NCI-H2107 treated with DMSO at 0.1 percent for 48 hours (cell line): ENCODE results near the gene FAM107B.
A peak's percentile ranks its signal among the peaks of the same experiment; 100 is the strongest.

Source experiments
- DNase-seq: peaks from one replicate; lab custom pipeline; 2025; ENCODE audit not compliant: unreplicated experiment; lab: John Stamatoyannopoulos, UW

FAM107B gene

GRCh38 chr10:14563359-14563940 is 211.2 kb downstream of the FAM107B start:
- no peak for DNase-seq

DNA sequence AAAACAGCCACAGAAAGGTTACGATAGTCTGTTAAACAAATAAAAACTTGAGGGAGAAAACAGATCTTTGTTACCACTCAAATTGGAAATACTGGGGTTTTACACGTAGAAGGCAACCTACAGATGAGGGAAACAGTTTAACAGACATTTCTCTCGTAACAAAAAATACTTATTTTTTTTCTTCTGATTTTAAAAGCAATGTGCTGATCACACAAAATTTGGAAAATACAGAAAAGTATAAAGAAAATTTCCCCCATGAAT is 211.7 kb downstream of the FAM107B start:
- no peak for DNase-seq

GRCh38 chr10:14562218-14563075 is 212.2 kb downstream of the FAM107B start:
- no peak for DNase-seq

- peak; percentile 71 for DNase-seq
These were observed 213.6 kb downstream of the FAM107B start for GRCh38 chr10:14560791-14561765.

DNA sequence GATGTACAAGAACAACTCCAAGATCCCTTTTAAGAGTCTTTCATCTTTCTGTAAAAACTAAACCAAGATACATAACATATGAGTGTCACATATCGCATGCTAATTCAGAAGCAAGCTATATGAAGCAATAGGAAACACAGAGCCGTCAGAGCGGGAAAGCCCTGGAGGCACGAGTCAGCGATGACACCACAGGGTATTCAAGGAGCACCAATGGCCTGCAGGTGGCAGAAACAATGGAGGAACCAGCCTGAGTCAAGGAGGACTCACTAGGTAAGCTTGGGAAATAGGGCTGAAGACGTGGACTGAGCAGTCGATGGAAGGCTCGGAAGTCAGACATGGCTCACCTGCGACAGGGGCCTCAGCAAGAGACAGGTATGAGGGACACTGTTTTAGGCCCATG is 214.4 kb downstream of the FAM107B start:
- no peak for DNase-seq

- no peak for DNase-seq
These were observed 216.7 kb downstream of the FAM107B start for GRCh38 chr10:14558025-14558424.

DNA sequence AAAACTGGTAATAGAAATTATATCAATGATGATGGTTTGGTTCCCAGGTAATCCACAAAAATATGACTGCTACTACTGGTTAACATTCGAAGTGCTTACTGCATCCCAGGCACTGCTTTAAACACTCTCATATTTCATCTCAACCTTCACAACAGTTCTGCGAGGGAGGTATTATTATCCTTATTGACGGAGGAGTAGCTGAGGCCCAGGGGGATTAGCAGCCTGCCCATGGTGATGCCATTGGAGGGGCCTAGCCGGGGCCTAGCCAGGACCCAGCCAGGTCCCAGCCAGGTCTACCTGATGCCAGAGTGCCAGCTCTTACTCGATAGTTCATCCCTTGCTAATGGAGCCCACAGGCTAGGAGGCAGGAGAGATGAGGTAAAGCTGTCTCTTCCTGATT is 217.1 kb downstream of the FAM107B start:
- no peak for DNase-seq

DNA sequence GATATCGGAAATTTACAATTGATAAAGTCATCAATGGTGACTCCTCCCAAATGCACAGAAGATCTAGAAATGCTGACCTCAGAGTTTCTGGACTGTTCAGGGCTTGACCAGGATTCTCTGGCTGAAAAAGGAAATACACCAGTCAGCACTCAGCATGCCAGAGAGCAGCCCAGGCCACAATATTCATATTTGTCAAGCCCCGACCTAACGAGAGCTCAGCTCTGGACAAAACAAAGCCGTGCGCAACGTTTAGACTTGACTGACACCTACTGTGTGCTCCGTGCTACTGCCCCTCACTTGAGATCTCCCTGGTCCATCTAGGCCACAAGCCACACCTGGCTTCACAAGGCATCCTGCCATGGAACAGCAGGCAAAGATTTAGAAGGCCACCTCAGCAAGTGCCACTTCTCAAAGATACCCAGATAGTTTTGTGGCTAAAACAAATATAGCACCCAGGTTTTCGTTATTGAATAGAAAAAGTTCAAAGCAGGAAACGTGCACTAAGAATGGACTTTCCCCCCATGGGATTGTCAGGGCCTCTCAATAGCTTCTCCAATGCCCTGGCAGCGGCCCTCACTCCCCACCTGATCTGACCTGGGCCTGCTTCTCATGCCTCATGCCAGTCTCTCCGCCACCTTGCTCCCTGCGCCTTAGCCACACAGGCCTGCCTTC is 218.3 kb downstream of the FAM107B start:
- DNase-seq: no peak

GRCh38 chr10:14555807-14556206 is 218.9 kb downstream of the FAM107B start:
- DNase-seq: no peak

GRCh38 chr10:14554491-14555205 is 220.0 kb downstream of the FAM107B start:
- DNase-seq: no peak

DNA sequence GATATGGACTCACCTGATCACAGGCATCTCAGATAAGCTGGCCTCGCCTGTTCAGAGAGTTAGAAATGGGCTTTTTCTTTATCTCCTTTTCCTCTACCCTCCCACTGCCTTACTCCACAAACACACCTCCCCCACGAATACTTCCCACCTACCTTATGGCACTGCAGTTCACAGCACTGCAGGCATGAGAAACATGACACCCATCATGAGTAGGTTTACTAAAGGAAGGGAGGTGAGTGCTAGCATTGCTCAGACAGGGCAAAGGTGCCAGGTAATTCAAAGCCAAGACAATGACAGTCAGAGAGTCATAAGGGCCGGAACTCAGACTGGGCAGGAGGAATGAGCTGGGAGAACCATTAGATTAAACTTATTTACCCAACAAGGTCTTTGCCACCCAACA is 220.6 kb downstream of the FAM107B start:
- DNase-seq: no peak

DNA sequence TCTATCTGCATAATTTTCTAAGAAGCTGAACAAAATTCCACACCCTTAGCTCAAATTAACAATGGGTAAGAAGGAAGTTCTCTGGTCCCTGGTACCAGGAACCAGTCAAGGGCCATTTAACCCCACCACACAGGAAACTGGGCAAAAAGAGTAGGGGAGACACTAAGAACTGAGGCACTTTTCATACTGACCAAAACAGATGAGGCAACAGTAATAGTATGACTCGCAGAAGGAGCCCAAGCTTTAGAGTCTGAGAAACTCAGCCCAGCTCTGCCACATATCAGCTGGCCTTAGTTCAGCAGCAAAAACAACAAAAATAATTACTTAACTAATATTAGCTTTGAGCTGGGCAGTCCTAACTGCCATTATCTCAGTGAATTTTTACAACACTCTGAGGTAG is 221.2 kb downstream of the FAM107B start:
- DNase-seq: no peak

DNA sequence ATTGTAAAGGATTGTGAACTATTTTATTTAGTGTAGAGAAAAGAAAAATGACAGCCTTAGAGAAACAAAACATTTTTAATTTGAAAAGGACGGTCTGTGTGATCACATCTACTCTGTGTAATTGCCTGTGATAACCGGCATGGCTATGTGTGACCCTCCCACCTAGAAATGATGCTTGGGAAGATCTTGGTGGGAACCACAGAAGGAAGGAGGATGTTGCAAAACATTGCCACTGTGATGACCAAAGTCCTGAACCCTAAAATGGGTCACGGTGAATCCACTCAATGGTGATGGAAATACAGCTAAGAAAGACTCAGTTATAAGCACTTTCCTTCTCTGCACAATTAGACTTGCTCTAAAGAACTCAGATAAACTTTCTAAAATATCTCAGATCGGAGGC is 222.7 kb downstream of the FAM107B start:
- DNase-seq: no peak

GRCh38 chr10:14550471-14550981 is 224.2 kb downstream of the FAM107B start:
- no peak for DNase-seq

DNA sequence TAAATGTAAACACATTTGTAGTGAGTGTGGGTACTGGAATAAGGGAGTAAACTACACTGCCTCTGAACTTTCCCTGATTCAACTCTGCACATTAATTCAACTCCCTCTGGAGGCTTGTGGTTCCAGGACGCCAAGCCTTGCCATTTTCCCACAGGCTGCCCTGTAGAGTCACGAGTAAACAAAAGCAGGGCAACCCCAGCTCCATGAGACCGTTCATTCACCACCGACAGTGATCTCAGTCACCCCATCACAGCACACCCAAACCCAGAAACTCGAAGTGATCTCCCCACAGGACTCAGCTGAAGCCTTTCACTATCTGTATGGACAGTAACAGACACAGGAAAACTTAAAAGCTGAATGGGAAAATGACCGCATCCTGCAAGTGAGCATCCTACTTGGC is 225.2 kb downstream of the FAM107B start:
- no peak for DNase-seq

DNA sequence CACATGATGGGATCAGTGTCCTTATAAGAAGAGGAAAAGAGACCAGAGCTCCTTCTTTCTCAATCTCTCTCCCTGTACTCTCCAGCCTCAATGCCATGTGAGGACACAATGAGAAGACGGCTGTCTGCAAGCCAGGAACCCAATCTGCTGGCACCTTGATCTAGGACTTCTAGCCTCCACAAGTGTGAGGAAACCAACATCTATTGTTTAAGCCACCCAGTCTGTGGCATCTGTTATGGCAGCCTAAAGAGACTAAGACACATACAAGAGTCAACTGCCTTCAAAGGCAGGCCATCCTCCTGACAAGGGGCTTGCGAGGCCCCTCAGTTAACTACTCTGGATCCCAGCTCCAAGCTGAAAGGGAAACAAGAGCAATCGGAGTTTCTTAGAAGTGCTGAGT is 225.7 kb downstream of the FAM107B start:
- no peak for DNase-seq

DNA sequence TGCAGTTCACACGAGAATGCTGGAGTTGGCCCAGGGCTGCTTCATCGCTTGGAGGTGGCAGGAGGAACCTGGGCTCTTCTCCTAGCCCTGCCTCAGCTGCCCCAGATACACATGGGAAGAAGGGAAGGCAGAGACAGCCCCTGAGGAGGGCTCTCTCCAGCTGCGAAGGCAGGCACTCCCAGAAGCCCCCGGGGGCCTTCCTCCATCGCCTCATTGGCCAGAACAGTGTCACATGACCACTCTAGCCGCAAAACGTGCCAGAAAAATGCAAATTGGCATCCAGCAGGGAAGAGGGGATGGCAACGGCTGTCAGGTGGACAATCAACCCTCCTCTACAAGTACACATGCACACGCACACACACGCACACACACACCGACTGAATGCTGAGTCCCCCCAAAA is 226.2 kb downstream of the FAM107B start:
- DNase-seq: no peak

DNA sequence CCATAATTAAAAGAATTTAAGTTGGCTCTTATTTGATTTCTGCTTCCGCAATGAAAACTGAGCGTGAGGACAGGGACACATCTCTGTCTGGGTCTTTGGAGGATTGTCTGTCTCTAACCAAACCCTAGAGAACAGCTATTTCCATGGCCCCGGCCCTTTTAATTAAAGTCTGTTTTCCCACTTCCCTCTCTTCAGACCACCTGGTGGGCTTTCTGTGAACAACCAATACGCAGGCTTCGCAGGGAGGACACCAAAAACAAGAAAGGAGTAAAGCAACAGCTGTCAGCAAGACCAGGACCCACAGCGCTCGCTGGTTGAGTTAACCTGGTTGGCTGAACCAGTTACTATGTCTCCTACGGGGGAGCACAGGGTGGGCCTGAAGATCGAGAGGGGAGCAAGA is 226.9 kb downstream of the FAM107B start:
- DNase-seq: no peak

- DNase-seq: no peak
These were observed 228.9 kb downstream of the FAM107B start for GRCh38 chr10:14545827-14546226.

DNA sequence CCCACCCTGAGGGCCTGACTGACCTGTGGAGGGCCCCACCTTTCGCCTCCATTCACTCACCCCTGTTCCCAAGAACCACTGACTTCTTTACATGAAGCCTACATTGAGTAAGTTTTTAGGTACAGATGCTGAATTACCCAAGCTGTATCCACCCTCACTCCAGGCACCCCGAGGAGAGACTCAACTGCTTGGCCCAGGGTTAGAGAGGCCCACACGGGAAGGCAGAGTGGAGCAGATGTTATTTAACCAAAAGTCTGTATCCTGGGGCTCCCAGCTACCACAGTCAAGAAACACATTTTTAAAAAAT is 230.8 kb downstream of the FAM107B start:
- no peak for DNase-seq
